Measurements from ENCODE around the gene TAGLN.
A peak's percentile ranks its signal among the peaks of the same experiment; 100 is the strongest.
"Not testable (repeated sequence)": the region's sequence is repeated elsewhere in the genome, so short reads cannot be mapped to it uniquely, and the experiment has no call there.

The TAGLN gene

GRCh38 chr11:117208710-117209109 is 9.5 kb downstream of the TAGLN start:
- DNase-seq (ENCODE audit: low read depth in 2 of 2) = peak; percentile 40
- not testable (repeated sequence) for H3K4me3 ChIP-seq (replicated peaks in 1 of 2; ENCODE audit: low read depth in 2 of 2, low read length in 2 of 2)

- H3K4me3 ChIP-seq (replicated peaks in 1 of 2; ENCODE audit: low read depth in 2 of 2, low read length in 2 of 2) = not testable (repeated sequence)
- DNase-seq (ENCODE audit: low read depth in 2 of 2) = peak; percentile 48 to 61
These were observed 10.4 kb downstream of the TAGLN start for GRCh38 chr11:117209351-117210125.

- DNase-seq (ENCODE audit: low read depth in 2 of 2) = peak in 1 of 2 donors; percentile 27
- H3K4me3 ChIP-seq (replicated peaks in 1 of 2; ENCODE audit: low read depth in 2 of 2, low read length in 2 of 2) = no peak overlapping the region
- no peak for TF ChIP-seq CTCF (IDR thresholded peaks at IDR 0.05; ENCODE audit: low read depth, low read length)
These were observed 11.4 kb downstream of the TAGLN start for GRCh38 chr11:117210620-117211019.

- no peak overlapping the region for H3K4me3 ChIP-seq (replicated peaks in 1 of 2; ENCODE audit: low read depth in 2 of 2, low read length in 2 of 2)
- no peak for TF ChIP-seq CTCF (IDR thresholded peaks at IDR 0.05; ENCODE audit: low read depth, low read length)
- DNase-seq (ENCODE audit: low read depth in 2 of 2) = no peak
These were observed 13.7 kb downstream of the TAGLN start for GRCh38 chr11:117212697-117213355.

- no peak for TF ChIP-seq CTCF (IDR thresholded peaks at IDR 0.05; ENCODE audit: low read depth, low read length)
- DNase-seq (ENCODE audit: low read depth in 2 of 2) = no peak
- no peak overlapping the region for H3K4me3 ChIP-seq (replicated peaks in 1 of 2; ENCODE audit: low read depth in 2 of 2, low read length in 2 of 2)
These were observed 15.4 kb downstream of the TAGLN start for GRCh38 chr11:117214404-117215110.

- no peak for TF ChIP-seq CTCF (IDR thresholded peaks at IDR 0.05; ENCODE audit: low read depth, low read length)
- H3K4me3 ChIP-seq (replicated peaks in 1 of 2; ENCODE audit: low read depth in 2 of 2, low read length in 2 of 2) = peak overlapping the region in 1 of 2 donors; percentile 2
- peak; percentile 79 to 98 for DNase-seq (ENCODE audit: low read depth in 2 of 2)
These were observed 18.2 kb downstream of the TAGLN start for GRCh38 chr11:117217141-117218084.

GRCh38 chr11:117218133-117218915 is 19.2 kb downstream of the TAGLN start:
- TF ChIP-seq CTCF (IDR thresholded peaks at IDR 0.05; ENCODE audit: low read depth, low read length) = no peak
- DNase-seq (ENCODE audit: low read depth in 2 of 2) = peak; percentile 75 to 91

More at GRCh38 chr11:117218133-117218915, 19.2 kb downstream of the TAGLN start:
- no peak overlapping the region for H3K4me3 ChIP-seq (replicated peaks in 1 of 2; ENCODE audit: low read depth in 2 of 2, low read length in 2 of 2)

Data from cardiac fibroblast (primary cell).